ENCODE results near the gene ATP10D. TPM values are rescaled to one million over a fixed set of nuclear protein-coding genes. Genes with fewer than 3 reads are reported as not detected.

ATP10D gene
- total RNA-seq, 1 experiment from 2014 or later, result 3.8 TPM

- H3K27me3 ChIP-seq (ENCODE audit: insufficient read depth, low read length), result no peaks in the 10 kb centered on the region; the same call in 1 of the 2 replicates
Measured at GRCh38 chr4:47485768-47486167, 693 bp downstream of the ATP10D start.

More at GRCh38 chr4:47485768-47486167, 693 bp downstream of the ATP10D start:
- Histone ChIP-seq H3K9me3 (ENCODE audit: control insufficient read depth, low read depth, low read length) (no peaks in the 10 kb centered on the region), H3K9ac (ENCODE audit: extremely low read depth, insufficient read length, low read length) (peak overlapping the region; percentile 66), H4K5ac (ENCODE audit: insufficient read length, low read depth, low read length) (no peak overlapping the region), H3K79me1 (ENCODE audit: insufficient read depth, low read depth, low read length, poor library complexity, severe bottlenecking) (no peaks in the 10 kb centered on the region), H3K23ac (ENCODE audit: insufficient read length, low read depth, low read length) (no peak overlapping the region), H3K4ac (ENCODE audit: low read depth, low read length) (no peak overlapping the region), H4K20me1 (ENCODE audit: control insufficient read depth, insufficient read depth, insufficient read length) (no peaks in the 10 kb centered on the region), H2AK5ac (ENCODE audit: insufficient read length, low read length) (no peak overlapping the region), H2AFZ (ENCODE audit: low read length) (no peak overlapping the region), H4K91ac (ENCODE audit: insufficient read length, low read depth, low read length) (no peak overlapping the region), H2BK12ac (ENCODE audit: insufficient read length, low read depth, low read length) (no peak overlapping the region), H4K8ac (replicated peaks; ENCODE audit: insufficient read length, low read depth, low read length) (no peak overlapping the region), H3K23me2 (ENCODE audit: insufficient read length, low read depth, low read length, poor library complexity, severe bottlenecking) (peaks cover 7% of the 10 kb centered on the region), H3K18ac (ENCODE audit: insufficient read length, low read depth, low read length) (no peak overlapping the region), H3K79me2 (ENCODE audit: insufficient read depth, low read length) (no peaks in the 10 kb centered on the region), H3K4me2 (ENCODE audit: insufficient read depth, insufficient read length, low read length) (peak overlapping the region; percentile 72), H3K56ac (ENCODE audit: insufficient read length, low read depth, low read length) (no peak overlapping the region), H3K27ac (ENCODE audit: insufficient read length, low read depth, low read length) (no peak overlapping the region), H3K4me1 (ENCODE audit: insufficient read depth, low read length) (no peaks in the 10 kb centered on the region), H2BK5ac (ENCODE audit: insufficient read length, low read length) (no peak overlapping the region), H2BK20ac (ENCODE audit: low read depth, low read length, poor library complexity, severe bottlenecking) (no peak overlapping the region), H2BK120ac (ENCODE audit: low read depth, low read length, poor library complexity, severe bottlenecking) (no peak overlapping the region), H2BK15ac (ENCODE audit: low read depth, low read length) (no peak overlapping the region), H3K14ac (ENCODE audit: insufficient read depth, low read length) (no peak overlapping the region), H3T11ph (ENCODE audit: low read length) (no peak overlapping the region)
- peak overlapping the region in 2 of 3 experiments; percentile 66 to 93; a peak in 2 of 7 replicates for H3K27ac Mint-ChIP-seq
- peaks cover 12% of the 10 kb centered on the region for H3K27me3 Mint-ChIP-seq (ENCODE audit: low read depth)
- no peaks in the 10 kb centered on the region for H3K36me3 Mint-ChIP-seq (ENCODE audit: insufficient read depth in 1 of 3, low read depth in 3 of 3)
- no CpG with 5 or more reads among the region's 14 CpGs for WGBS (ENCODE audit: extremely low coverage, insufficient read length, low lambda C conversion rate)
- no peak for TF ChIP-seq CTCF (conservative IDR thresholded peaks at IDR 0.05)
- H3K4me1 Mint-ChIP-seq, result peaks cover 8 to 16% of the 10 kb centered on the region in 2 experiments
- DNase-seq, result no peak
- H3K9me3 Mint-ChIP-seq, result peaks cover 0 to 6% of the 10 kb centered on the region in 2 experiments; a peak in 2 of 5 replicates
- peak overlapping the region; percentile 91 to 92 for H3K4me3 Mint-ChIP-seq
